SK-N-SH (cell line): ENCODE data around the gene BSN.

Experiments used
- EZH2phosphoT487 ChIP-seq: fragments of 200-600 bp; sonication (generic); IDR thresholded peaks from 2 replicates; pipeline ENCODE4 v1.6.1; 2017; ENCODE audit warnings: low read depth, mixed run types, mild to moderate bottlenecking, antibody characterized with exemption, moderate library complexity, borderline replicate concordance
- TF ChIP-seq, protein P1 (sequence below): IDR thresholded peaks from 2 replicates; pipeline ENCODE4; 2012

DNA sequence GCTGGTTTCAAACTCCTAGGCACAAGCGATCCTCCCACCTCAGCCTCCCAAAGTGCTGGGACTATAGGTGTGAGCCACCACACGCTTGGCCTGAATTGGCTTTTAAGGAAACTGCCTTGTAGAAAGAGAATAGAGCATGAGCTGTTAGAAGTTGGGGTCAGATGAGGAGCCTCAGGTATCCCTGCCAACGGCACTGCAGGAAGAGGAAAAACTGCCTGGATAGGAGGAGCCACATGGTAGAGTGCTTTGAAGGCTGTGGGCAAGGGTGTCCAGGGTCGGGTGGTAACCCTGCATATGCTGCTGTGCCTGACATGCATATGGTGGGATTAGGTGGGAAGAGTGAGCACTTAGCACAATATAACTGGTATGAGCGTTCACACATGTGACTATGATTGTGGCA lies 55.0 kb downstream of the BSN start:
- TF ChIP-seq, protein P1, sequence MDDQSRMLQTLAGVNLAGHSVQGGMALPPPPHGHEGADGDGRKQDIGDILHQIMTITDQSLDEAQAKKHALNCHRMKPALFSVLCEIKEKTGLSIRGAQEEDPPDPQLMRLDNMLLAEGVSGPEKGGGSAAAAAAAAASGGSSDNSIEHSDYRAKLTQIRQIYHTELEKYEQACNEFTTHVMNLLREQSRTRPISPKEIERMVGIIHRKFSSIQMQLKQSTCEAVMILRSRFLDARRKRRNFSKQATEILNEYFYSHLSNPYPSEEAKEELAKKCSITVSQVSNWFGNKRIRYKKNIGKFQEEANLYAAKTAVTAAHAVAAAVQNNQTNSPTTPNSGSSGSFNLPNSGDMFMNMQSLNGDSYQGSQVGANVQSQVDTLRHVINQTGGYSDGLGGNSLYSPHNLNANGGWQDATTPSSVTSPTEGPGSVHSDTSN: no peak
- no peak for TF ChIP-seq EZH2phosphoT487
